ENCODE data around the gene KCTD20. TPM values are rescaled to one million over a fixed set of nuclear protein-coding genes. Genes with fewer than 3 reads are reported as not detected.

KCTD20 gene
- total RNA-seq, 1 donor from 2014 or later = 41.3 TPM

DNA sequence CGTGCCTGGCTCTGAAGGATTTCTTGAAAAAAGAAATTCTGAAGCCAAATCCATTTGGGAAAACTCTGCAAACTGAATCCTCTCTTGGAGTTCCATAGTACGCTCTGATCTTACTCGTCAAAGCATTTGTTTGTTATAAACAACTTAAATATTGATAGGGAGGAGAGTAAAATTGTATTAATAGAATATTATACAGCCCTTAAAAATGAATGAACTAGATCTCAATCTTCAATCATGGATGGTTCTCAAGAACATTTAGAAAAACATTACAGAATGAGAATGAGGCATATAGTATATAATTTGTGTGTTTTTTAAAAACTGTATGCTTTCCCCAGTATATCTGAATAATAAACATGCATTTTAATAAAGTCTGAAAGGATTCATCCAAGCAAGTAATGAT lies 24.8 kb downstream of the KCTD20 start:
- Histone ChIP-seq H3K4me3 (no peak overlapping the region), H3K36me3 (peaks cover 3% of the 10 kb centered on the region), H3K4me1 (no peaks in the 10 kb centered on the region), H3K4me2 (no peak overlapping the region), H3F3A (ENCODE audit: low read depth) (no peaks in the 10 kb centered on the region), H3K9me3 (ENCODE audit: low read depth) (no peaks in the 10 kb centered on the region), H3K27me3 (no peaks in the 10 kb centered on the region), H2AFZ (replicated peaks) (no peak overlapping the region), H3K9ac (no peak overlapping the region), H3K79me2 (ENCODE audit: low read depth) (peaks cover 72% of the 10 kb centered on the region), H4K20me1 (ENCODE audit: low read depth) (peaks cover 14% of the 10 kb centered on the region), H3K27ac (no peak overlapping the region)
- Mint-ChIP-seq H3K4me1 (peaks cover 4% of the 10 kb centered on the region), H3K27me3 (ENCODE audit: insufficient read depth, low read depth) (no peaks in the 10 kb centered on the region), H3K36me3 (peaks cover 19% of the 10 kb centered on the region), H3K27ac (no peak overlapping the region), H3K9me3 (peaks cover 3% of the 10 kb centered on the region), H3K4me3 (no peak overlapping the region)
- TF ChIP-seq CTCF (IDR thresholded peaks at IDR 0.05) (no peak), EZH2phosphoT487 (IDR thresholded peaks at IDR 0.05) (no peak), EZH2 (IDR thresholded peaks at IDR 0.05) (no peak)
- DNase-seq (ENCODE audit: low spot score) = no peak

GRCh38 chr6:36469148-36469661 lies 26.4 kb downstream of the KCTD20 start:
- H3K4me1 ChIP-seq = no peaks in the 10 kb centered on the region
- TF ChIP-seq EZH2 (IDR thresholded peaks at IDR 0.05) (no peak), CTCF (IDR thresholded peaks at IDR 0.05) (no peak), EZH2phosphoT487 (IDR thresholded peaks at IDR 0.05) (no peak)
- H4K20me1 ChIP-seq (ENCODE audit: low read depth) = peaks cover 11% of the 10 kb centered on the region
- no peak overlapping the region for H3K4me2 ChIP-seq
- peaks cover 56% of the 10 kb centered on the region for H3K79me2 ChIP-seq (ENCODE audit: low read depth)
- H3K27ac ChIP-seq = no peak overlapping the region
- H3K27me3 ChIP-seq = no peaks in the 10 kb centered on the region
- H2AFZ ChIP-seq (replicated peaks) = no peak overlapping the region
- Mint-ChIP-seq H3K27me3 (ENCODE audit: insufficient read depth, low read depth) (no peaks in the 10 kb centered on the region), H3K27ac (no peak overlapping the region), H3K4me3 (no peak overlapping the region), H3K9me3 (peaks cover 3% of the 10 kb centered on the region), H3K4me1 (peaks cover 4% of the 10 kb centered on the region), H3K36me3 (peaks cover 21% of the 10 kb centered on the region)
- DNase-seq (ENCODE audit: low spot score) = no peak
- H3K4me3 ChIP-seq = no peak overlapping the region
- no peaks in the 10 kb centered on the region for H3K9me3 ChIP-seq (ENCODE audit: low read depth)
- no peaks in the 10 kb centered on the region for H3F3A ChIP-seq (ENCODE audit: low read depth)
- no peak overlapping the region for H3K9ac ChIP-seq
- peaks cover 3% of the 10 kb centered on the region for H3K36me3 ChIP-seq

DNA sequence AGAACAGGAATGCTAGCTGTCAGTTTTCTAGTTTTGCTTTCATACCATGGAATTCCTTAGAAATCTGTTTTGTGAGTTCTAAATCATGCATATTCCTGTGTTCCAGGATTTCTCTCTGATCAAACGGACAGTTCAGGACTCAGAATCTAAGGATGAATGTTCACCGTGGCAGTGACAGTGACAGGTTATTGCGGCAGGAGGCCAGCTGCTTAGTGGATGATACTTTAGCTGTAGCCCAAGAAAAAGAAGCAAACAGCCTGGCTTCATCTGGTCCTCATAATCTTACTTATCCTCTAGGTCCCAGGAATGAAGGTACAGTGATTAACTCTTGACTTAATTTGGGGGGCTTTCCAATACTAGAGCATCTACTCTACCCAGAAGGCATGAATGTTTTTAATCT lies 27.1 kb downstream of the KCTD20 start:
- Mint-ChIP-seq H3K27ac (no peak overlapping the region), H3K27me3 (ENCODE audit: insufficient read depth, low read depth) (no peaks in the 10 kb centered on the region), H3K4me3 (no peak overlapping the region), H3K9me3 (peaks cover 3% of the 10 kb centered on the region), H3K36me3 (peaks cover 18% of the 10 kb centered on the region), H3K4me1 (peaks cover 4% of the 10 kb centered on the region)
- H3K4me2 ChIP-seq = no peak overlapping the region
- H4K20me1 ChIP-seq (ENCODE audit: low read depth) = peaks cover 8% of the 10 kb centered on the region
- peaks cover 8% of the 10 kb centered on the region for H3K36me3 ChIP-seq
- no peak overlapping the region for H3K4me3 ChIP-seq
- no peak overlapping the region for H2AFZ ChIP-seq (replicated peaks)
- TF ChIP-seq CTCF (IDR thresholded peaks at IDR 0.05) = no peak
- no peak for TF ChIP-seq EZH2phosphoT487 (IDR thresholded peaks at IDR 0.05)
- no peak for TF ChIP-seq EZH2 (IDR thresholded peaks at IDR 0.05)
- H3K79me2 ChIP-seq (ENCODE audit: low read depth) = peaks cover 49% of the 10 kb centered on the region
- H3F3A ChIP-seq (ENCODE audit: low read depth) = no peaks in the 10 kb centered on the region
- DNase-seq (ENCODE audit: low spot score) = no peak
- H3K9ac ChIP-seq = no peak overlapping the region
- no peaks in the 10 kb centered on the region for H3K27me3 ChIP-seq
- no peak overlapping the region for H3K27ac ChIP-seq
- H3K4me1 ChIP-seq = no peaks in the 10 kb centered on the region
- H3K9me3 ChIP-seq (ENCODE audit: low read depth) = no peaks in the 10 kb centered on the region

Measured in neural progenitor cell (in vitro differentiated cells).